Measurements from ENCODE around the gene SRP14. TPM values are rescaled to one million over a fixed set of nuclear protein-coding genes. Genes with fewer than 3 reads are reported as not detected.

Gene SRP14
- total RNA-seq, 1 experiment from 2014 or later = 358 TPM

DNA sequence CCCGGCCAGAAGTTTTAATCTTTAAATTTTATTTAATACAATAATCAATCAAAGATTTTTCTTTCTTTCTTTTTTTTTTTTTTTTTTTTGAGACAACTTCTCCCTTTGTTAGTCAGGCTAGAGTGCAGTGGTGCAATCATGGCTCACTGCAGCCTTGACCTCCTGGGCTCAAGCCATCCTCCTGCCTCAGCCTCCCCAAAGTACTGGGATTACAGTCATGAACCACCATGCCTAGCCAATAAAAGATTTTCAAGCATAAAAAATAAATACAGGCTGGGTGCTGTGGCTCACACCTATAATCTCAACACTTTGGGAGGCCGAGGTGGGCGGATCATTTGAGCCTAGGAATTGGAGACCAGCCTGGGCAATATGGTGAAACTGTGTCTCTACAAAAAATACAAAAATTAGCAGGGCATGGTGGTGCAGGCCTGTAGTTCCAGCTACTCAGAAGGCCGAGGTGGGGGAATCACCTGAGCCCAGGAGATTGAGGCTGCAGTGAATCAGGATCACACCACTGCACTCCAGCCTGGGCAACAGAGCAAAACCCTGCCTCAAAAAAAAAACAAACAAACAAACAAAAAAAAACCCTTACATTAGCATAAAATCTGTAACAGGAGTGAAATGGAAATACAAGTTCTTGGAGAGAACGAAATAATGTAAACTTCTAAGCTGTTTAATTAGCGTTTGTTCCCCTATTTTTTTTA, 29.1 kb upstream of the SRP14 start:
- DNase-seq (ENCODE audit: low spot score) = no peak

DNA sequence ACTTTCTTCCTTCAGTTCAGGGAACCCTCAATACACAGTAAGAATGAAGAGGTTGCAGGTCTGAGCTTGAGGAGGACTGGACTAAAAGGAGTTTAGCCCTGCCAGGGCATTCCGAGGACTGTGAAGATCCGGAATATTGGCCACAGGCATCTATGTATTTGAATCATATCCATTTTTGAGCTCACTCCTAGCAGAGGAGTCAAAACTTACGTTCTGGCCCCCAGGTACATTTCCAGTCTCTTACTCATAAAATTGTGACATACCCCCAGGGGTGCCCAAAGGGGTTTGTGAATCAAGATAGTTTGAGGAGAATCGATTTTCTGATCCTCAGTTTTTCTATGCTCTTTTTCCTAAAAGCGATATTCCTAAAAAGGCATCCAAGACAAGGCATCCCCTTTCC, 27.6 kb upstream of the SRP14 start:
- DNase-seq (ENCODE audit: low spot score) = no peak

DNA sequence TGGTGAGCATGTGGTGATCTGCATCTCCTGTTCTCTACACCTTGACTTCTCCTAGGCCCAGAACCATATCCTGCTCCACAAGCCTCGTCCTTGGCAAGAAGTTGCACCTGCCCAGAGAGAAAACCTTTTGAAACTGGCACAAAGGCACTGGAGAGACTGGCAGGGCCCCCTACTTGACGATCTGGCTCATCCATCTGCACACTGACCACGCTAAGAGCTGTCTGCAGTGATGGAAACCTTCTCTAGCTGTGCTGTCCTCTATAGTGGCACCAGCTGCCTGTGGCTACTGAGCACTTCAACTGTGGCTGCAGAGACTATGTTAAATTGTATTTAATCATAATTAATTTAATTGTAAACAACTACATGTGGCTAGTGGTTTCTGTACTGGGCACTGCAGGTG, 26.2 kb upstream of the SRP14 start:
- DNase-seq (ENCODE audit: low spot score) = no peak

DNA sequence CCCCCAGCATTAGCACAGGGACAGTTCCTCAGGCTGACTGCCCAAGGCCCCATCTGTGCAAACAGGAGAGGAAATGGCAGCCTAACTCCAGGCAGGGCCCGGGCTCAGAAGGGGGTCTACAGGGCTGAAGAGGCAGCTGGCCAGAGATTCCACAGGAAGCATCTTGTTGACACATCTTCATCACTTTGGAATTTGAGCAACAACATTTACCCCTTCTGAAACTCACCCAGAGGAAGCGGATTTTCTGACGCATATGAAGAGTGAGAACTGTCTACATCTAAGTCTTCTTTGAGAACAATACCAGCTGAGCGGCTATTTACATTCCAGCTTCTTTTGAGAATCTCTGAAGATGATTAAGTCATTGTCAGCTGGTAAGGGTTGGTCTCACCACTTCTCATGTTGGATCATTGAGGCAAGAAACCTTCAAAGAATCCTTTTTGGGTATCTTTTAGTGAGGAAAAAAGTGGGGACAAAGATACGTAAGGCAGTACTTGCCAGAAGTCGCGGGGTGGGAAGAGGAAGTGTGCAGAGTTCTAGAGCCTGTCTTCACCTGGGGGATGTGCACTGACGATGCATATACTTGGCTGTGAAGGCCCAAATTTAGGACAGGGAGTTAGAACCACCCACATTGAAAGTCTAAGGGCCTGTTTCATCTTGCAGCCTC, 25.4 kb upstream of the SRP14 start:
- DNase-seq (ENCODE audit: low spot score) = peak; percentile 49

DNA sequence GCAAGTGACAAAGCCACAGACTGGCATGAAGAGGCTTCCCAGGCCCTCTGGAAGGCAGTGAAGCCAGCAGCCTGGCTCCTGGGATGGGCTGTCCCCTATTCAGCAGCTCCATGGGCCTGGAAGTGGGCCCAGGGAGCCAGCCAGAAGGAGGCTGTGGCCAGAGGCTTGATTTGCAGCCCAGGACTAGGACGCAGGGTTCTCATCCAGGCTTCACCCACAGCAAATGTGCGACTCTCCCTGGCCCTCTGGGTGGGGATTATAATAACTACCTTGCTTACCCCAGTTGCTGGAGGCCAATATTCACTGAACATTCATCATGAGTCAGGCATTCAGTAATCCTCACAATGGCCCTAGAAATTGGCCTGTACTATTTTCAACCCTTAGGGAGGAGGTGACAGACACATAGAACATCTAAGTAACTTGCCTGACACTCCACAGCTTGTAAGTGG, 24.6 kb upstream of the SRP14 start:
- DNase-seq (ENCODE audit: low spot score) = peak; percentile 77

DNA sequence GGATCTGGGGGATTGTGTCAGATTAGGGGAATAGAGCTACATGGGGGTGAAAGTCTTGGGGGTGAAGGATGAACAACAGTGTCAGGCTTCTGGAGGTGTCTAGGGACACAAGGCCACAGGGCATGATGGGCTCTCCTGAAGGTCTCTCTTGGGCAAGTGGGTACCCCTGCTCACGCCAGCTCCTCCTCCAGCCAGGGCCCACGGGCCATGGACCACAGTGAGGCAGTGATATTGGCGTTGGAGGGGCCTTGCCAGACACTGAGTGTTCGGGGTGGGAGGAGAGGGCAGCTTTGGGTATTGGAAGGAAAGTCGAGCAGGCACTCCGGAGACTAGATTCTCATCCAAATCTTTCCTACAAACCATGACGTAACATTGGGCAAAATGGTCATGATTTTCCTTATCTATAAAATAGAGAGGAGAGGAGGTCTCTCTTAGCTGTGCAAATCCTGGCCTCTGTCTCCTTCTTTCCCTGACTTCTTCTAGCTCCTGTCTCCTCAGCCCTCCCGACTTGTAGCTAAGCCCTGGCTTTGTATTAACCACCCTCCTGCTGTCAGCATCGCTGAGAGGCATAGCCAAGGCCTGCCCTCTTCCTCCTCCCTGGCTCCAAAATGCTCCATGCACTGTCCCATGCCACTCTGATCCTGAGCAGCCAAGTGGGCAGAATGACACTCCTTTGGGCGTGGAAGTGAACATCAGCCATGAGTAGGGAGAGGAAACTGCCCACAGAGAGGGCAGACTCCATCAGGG, 24.0 kb upstream of the SRP14 start:
- DNase-seq (ENCODE audit: low spot score) = no peak

DNA sequence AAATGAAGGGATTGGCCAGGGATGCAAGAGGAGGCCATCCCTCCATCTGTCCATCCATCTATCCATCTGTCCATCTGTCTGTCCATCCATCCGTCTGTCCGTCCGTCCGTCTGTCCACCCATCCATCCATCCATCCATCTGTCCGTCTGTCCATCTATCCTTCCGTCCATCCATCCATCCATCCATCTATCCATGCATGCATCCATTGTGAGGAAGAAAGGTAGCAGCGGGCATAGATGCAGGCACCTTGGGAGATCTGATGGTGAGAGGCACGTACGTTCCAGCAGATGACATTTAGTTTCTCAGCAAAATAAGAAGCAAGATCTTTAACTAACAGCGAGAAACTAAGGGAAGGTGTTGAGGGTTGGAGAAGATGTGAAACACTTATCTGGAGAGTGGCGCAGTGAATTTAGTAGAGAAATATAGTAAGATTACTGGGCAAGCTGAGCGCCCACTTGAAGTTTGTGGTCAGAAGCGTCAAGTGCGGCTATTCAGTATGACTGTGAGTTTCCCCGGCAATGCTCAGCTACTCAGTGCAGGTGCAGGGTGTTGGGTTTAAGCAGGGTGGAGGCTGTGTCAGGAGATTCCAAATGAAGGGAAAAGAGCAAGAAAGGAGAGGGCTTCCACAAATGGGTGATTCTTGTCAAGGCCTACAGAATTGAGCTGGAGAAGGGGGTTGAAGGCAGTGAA, 22.4 kb upstream of the SRP14 start:
- no peak for DNase-seq (ENCODE audit: low spot score)

DNA sequence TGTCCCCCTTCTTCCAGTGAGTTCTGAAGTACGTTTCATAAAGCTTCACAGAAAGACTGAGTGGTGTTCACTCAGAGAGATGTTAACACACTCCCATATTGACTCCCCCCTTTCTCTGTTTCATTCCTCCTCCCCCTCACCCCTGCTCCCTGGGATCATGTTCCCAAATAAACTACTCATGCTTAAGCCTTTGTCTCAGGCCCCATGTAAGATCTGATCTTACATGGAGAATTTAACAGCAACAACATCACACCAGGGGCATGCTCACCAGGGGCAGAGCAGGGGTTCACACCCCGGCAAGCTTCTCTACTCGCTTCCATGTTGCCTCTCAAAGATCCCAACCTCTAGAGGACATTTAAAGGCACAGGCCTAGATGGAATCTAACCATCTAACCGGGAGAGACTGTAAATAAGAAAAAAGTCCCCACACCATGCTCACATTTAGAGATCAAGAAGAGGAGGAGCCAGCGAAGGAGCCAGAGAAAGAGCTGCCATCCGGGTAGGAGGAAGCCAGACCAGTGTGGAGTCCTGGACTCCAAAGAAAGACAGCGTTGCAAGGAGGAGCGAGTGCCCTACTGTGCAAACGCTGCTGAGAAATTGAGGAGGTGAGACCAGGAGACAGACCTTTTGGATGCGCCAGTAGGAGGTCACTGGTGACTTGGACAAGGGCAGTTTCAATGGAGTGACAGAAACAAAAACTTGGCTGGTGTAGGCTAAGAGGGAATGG, 21.4 kb upstream of the SRP14 start:
- no peak for DNase-seq (ENCODE audit: low spot score)

DNA sequence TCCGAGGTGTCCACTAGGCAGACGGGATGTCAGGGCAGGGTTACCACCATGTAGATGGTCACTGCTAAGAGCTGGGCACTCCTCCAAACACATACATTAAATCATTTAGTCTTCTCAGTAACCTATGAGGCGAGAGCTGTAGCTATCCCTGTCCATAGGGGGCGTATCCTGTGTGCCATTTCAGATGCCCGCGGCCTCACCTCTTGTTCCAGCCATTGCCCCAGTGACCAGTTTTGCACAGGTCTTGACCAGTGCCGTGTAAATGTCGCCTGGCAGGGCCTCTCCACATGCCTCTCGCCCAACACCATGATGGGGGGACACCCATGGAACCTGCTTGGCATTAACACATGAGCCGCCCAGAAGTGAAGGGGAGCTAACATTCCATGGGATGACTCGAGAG, 20.8 kb upstream of the SRP14 start:
- DNase-seq (ENCODE audit: low spot score) = no peak

DNA sequence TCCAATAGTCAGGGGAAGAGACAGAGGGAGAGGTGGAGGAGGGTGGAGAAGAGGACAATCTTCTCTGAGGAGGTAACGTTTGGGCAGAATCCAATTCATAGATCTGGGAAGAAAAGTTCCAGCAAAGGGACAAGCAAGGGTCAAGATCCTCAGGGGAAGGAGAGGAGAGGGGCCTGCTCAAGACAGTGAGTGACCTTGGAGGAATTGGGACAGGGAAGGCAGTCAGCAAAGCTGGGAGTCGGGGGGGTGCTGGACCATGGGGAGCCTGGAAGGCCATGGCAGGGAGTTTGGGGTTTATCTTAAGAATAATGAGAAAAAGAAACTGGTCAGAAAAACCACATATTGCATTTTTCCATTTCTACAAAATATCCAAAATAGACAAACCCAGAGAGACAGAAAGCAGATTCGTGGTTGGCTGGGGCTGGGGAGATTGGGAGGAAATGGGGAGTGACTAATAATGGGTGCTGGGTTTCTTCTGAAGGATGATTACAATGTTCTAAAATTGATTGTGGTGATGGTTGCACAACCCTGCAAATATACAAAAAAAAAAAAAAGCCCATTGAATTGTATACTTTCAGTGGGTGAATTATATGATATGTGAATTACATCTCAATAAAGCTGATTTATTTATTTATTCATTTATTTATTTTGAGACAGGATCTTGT, 19.6 kb upstream of the SRP14 start:
- DNase-seq (ENCODE audit: low spot score) = no peak

DNA sequence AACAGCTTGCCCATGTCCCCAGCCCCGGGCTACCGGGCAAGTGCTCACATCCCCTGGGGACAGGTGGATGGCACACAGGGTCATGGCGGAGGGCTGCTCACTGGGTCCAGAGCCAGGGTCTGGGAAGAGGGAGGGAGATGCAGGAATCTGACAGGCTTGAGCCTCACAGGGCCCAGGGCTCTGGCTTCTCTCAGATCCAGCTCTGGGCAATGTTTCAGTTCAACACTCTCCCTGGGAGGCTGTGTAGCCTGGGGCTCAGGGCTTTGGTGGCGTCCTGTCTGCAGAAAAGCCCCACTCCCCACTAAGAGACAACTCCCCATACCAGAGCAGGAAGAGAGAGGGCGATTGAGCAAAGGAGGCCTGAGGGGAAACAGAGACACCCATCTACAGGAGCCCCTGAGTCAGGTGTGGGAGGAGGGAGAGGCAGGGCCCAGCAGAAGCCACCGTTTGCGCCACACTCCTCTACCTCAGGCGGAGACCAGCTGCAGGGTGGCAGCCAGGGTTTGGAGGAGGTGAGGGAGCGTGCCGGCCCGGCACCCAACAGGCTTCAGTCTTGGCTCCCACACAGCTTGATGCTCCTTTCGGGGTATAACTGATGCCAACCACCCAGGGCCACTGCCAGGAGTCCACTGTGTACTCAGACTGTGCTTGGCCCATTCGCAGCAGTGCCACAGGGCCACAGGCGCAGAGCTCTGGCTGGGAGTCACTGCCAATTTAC, 16.8 kb upstream of the SRP14 start:
- no peak for DNase-seq (ENCODE audit: low spot score)

DNA sequence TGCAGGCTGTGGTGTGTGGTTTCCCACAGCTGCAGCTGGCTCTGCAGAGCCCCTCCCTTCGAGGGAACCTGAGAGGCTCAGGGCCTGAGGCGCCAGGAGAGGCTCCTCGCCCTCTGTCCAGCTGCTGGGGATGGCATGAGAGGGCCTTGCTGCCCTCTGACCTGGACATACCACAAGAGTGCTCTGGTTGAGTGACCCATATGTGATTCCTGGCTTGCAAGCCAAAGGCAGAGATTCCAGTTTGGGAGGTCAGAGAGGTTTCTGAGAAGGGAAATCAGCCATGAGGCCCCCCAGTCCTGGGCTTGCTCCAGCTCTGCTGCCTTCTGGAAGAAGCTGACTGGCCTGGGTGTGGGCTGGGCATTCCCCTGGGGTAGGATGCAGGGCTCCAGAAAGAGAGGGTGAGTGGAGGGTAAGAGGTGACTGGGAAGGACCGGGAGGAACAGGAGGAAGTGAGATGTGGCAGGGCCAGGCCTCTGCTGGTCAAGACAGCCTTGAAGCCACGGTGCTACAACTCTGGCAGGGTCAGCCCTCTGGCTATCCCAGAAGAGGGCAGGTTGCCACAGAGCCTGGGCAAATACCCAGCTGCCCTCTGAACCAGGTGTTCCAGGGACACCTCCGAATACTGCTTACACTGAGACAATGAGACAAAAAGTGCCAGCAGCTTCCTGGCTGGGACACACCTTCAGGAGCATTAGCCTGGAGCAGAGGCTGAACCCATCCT, 16.0 kb upstream of the SRP14 start:
- DNase-seq (ENCODE audit: low spot score) = peak; percentile 53

DNA sequence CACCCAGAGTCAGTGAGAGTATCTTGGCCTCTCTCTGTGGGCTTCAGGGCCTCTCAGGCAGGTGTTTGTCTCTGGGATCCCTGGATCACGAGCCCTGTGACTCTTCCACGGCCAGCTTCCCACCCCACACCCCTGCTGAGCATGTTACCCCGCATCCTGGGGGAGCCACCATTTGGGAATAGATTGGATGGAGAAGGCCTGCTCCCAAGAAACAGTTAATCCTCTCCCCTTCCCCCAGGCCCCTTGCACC, 15.5 kb upstream of the SRP14 start:
- no peak for DNase-seq (ENCODE audit: low spot score)

DNA sequence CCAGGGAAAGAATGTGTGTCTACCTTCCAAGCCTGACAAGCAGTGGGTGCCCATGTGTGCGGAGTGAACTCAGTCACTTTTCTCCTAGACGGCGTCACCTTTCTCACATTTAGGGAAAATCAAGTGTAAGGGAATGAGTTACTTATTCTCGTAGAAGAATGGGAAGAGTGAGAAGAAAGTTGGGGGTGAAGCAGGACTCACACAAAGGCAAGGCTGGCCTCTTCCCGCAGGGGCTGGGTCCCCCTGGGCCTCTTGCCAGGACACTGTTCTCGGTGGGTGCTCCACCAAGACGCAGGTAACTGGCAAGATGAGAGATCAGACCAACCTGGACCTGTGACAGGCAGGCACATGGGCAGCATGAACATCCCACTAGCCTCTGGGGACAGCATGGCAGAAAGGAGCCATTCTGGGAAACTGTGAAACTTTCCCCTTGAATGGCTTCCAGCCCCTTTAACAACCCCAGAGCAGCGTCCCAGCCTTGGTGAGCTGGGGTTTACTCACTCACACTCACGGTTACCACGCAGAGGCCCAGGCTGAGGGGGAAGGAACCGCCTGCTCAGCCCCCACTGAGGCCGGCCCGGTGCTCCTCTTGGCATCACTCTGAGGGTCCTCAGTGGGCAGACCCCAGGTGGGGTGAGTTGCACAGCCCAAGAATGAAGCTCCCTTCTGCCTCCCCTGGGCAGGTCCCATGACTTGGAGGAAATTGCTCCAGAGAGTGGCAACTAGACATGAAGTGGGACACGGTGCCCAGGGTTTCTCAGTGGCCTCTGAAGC, 15.0 kb upstream of the SRP14 start:
- DNase-seq (ENCODE audit: low spot score) = no peak

DNA sequence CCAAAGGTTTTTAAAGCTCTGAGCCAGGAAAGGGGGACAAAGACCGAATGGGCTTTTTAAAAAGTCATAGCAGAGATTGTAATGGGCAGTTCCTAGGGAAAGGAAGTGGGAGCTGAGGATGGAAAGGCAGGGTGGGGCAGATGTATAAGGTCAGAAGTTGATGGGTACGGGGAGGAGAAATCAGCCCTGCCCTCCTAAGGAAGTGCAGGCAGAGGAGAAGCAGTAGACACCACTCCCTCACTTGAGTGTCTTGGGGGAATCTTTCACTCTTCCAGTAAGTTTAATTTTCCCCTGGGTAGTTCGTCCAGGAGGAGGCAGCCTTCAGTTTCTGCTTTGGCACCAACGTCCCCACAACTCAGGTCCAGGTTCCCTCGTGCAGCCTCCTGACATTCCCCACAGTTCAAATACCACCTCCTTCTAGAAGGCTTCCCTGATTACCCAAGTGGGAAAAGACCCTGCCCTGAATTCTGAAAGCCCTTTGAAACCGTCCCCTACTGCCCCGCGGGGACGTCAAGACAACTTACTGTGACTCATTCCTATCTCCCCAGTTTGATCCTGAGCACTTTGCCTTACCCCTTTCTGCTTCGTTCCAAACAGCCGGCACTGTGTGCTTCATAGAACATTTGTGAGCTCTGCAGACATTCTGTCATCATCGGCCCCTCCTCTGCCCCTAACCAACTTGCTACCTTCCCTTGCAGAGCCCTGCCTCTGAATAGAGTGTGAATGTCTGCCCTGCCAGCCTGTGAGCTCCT, 14.3 kb upstream of the SRP14 start:
- no peak for DNase-seq (ENCODE audit: low spot score)

DNA sequence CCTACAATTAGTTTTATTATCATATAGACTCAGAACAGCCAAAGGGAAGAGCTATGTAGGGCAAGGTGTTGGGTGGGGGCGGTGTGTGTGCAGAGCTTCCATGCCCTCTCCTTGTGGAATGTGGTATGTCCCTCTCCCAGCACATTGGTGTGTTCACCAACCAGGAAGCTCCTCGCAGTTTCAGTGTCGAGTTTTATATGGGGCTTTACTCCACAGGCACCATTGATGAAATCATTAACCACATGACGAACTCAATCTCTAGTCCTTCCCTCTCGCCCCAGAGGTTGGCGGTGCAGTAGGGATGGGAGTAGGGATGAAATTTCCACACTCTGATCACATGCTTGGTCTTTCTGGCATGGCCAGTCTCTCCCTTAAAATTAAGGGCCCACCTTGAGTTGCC, 13.6 kb upstream of the SRP14 start:
- DNase-seq (ENCODE audit: low spot score) = no peak

DNA sequence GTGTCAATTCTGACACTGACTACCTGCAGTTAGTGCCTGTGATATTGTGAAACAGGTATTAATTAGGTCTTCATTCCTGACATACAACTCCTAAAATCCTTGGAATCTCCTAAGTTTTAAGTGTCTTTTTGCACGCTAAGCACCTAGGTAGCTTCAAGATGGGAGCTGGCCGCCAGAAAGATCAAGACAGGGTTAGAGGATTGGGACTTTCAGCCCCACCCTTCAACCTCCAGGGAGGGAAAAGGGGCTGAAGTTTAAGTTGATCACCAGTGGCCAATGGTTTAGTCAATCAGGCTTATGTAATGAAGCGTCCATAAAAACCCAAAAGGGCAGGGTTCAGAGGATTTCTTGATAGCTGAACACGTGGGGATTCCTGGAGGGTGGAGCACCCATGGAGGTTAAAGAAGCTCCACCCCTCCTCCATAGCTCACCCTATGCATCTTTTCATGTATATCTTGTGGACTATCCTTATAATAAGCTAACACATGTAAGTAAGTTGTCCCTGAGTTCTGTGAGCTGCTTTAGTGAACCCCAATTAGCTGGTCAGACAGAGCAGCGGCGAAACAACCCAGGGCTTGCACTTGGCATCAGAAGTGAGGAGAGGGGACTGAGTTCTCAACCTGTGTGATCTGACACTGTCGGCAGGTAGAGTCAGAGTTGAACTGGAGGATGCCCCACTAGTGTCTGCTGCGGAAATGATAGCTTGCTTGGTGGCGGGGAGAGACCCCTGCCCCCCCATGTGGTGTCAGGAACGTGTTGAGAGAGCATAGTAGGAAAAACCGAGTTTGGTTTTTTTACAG, 12.8 kb upstream of the SRP14 start:
- DNase-seq (ENCODE audit: low spot score) = no peak

All from H4 (cell line).